Skeletal muscle tissue (tissue), 1 donor: Measurements from ENCODE around the gene GABBR2. TPM values are rescaled to one million over a fixed set of nuclear protein-coding genes. Genes with fewer than 3 reads are reported as not detected.

Experiments used
- total RNA-seq: library from RNA; depleted of rRNA; stranded (reverse); fragments of >200 nt; gene quantifications from one replicate; pipeline ENCODE4 v1.2.3, GENCODE V29; 2014

GABBR2 gene
- total RNA-seq, 1 donor from 2014 or later, result under 0.01 TPM

Other genes with a start within 250 kb of the GABBR2 start
- gene ANKS6, start 87.6 kb upstream of the GABBR2 start, total RNA-seq, result 5.2 TPM
- 1.6 TPM for gene GALNT12, start 98.7 kb upstream of the GABBR2 start, total RNA-seq
- 178 TPM for gene COL15A1, start 235.0 kb upstream of the GABBR2 start, total RNA-seq